Muscle layer of colon (tissue), 2 donors: ENCODE results near the gene SOX1.

ENCODE experiments used
- H3K27ac ChIP-seq: one replicate; pipeline ENCODE4 v1.7.0; 2013; ENCODE audit warnings: low read depth, mild to moderate bottlenecking, low read length, moderate library complexity
- H3K27me3 ChIP-seq, 2 donors: one replicate each; pipeline ENCODE4 v1.7.0; 2013; ENCODE audit warnings: low read length in 2 of 2, mild to moderate bottlenecking in 2 of 2; ENCODE audit not compliant: insufficient read depth in 2 of 2, control insufficient read depth in 1 of 2
- H3K36me3 ChIP-seq: one replicate; pipeline ENCODE4 v1.7.0; 2013; ENCODE audit warnings: mild to moderate bottlenecking, low read length; ENCODE audit not compliant: insufficient read depth
- H3K4me1 ChIP-seq: one replicate; pipeline ENCODE4 v1.7.0; 2013; ENCODE audit warnings: mild to moderate bottlenecking, low read length; ENCODE audit not compliant: insufficient read depth
- H3K4me3 ChIP-seq, 2 donors: one replicate each; pipeline ENCODE4 v1.7.0; 2013; ENCODE audit warnings: low read length in 2 of 2, low read depth in 1 of 2, mild to moderate bottlenecking in 1 of 2, moderate library complexity in 1 of 2
- H3K9ac ChIP-seq: one replicate; pipeline ENCODE4 v1.7.0; 2013; ENCODE audit warnings: low read length
- H3K9me3 ChIP-seq: one replicate; pipeline ENCODE4 v1.7.0; 2013; ENCODE audit warnings: mild to moderate bottlenecking, low read length
- donor health status: abdominal sarcoma.
- donor health status: Adenocarcinoma of cecum.

SOX1 gene

DNA sequence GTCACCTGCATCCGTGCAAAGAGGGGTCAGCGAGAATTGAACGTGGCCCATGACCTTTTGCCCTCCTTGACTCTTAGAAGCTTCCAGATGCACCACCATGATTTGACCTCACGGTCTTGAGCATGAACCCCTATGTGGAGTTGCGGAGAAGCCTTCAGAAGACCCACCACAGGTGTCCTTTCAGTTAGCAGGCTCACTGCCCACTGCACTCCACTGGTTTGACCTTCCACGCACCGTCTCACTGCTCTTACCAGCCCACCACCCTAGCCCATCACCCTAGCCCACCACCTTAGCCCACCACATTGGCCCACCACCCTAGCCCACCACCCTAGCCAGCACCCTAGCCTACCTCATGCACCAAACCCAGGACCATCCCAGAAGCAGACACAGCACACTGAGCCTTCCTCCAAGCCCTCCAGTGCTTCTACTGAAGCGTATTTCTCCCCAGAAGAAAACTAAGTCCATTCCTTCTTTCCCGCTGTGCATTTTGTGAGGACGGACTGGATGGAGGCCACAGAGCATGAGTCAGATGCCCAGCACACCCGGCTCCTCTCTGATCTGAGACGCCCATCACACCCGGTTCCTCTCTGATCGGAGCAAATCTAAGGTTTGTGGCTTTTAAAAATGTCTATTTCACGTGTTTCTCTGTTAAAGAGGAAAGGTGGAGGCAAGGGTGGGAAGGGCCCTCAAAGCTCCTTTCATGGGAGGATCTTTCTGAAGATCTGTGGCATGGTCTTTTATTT lies 45.8 kb downstream of the SOX1 start:
- no peaks in the 10 kb centered on the region for H3K4me1 ChIP-seq
- no peak overlapping the region for H3K4me3 ChIP-seq
- no peaks in the 10 kb centered on the region for H3K36me3 ChIP-seq
- no peaks in the 10 kb centered on the region for H3K9me3 ChIP-seq
- H3K27me3 ChIP-seq = peaks cover 11% of the 10 kb centered on the region in 2 donors
- no peak overlapping the region for H3K9ac ChIP-seq
- no peak overlapping the region for H3K27ac ChIP-seq

GRCh38 chr13:112113348-112113747 lies 46.4 kb downstream of the SOX1 start:
- no peaks in the 10 kb centered on the region for H3K4me1 ChIP-seq
- no peak overlapping the region for H3K9ac ChIP-seq
- H3K36me3 ChIP-seq = no peaks in the 10 kb centered on the region
- H3K27ac ChIP-seq = no peak overlapping the region
- no peaks in the 10 kb centered on the region for H3K9me3 ChIP-seq
- peaks cover 7 to 8% of the 10 kb centered on the region in 2 donors for H3K27me3 ChIP-seq
- no peak overlapping the region for H3K4me3 ChIP-seq

DNA sequence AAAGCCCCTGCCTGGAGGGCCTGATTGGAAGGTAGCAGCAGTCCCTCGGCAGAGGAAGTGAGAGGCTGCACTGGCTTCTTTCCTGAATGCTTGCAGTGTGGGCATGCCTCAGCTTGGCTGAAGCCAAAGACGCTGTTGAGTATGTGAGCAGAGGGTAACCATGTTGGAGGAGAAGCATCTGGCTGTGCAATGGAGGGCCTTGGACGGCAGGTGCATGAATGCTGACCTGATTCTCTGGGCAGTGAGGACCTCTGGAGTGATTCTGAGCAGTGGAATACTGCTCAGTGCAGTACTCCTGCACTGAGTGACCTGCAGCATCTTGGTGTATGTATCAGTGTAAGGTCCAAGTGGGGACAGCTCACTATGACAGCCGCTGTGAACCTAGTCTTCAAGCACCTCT lies 46.9 kb downstream of the SOX1 start:
- Histone ChIP-seq H3K4me3 (no peak overlapping the region), H3K9ac (no peak overlapping the region), H3K9me3 (no peaks in the 10 kb centered on the region), H3K27ac (no peak overlapping the region), H3K27me3 (peaks cover 3 to 11% of the 10 kb centered on the region in 2 donors), H3K36me3 (no peaks in the 10 kb centered on the region), H3K4me1 (no peaks in the 10 kb centered on the region)

- H3K9ac ChIP-seq = no peak overlapping the region
- H3K36me3 ChIP-seq = no peaks in the 10 kb centered on the region
- no peak overlapping the region for H3K27ac ChIP-seq
- H3K9me3 ChIP-seq = no peaks in the 10 kb centered on the region
- H3K27me3 ChIP-seq = peaks cover 0 to 7% of the 10 kb centered on the region in 2 donors
- no peak overlapping the region for H3K4me3 ChIP-seq
- no peaks in the 10 kb centered on the region for H3K4me1 ChIP-seq
Measured at GRCh38 chr13:112114391-112114790, 47.4 kb downstream of the SOX1 start.

GRCh38 chr13:112115403-112116091 lies 48.6 kb downstream of the SOX1 start:
- Histone ChIP-seq H3K9me3 (no peaks in the 10 kb centered on the region), H3K9ac (no peak overlapping the region), H3K27ac (no peak overlapping the region), H3K27me3 (peaks cover 0 to 14% of the 10 kb centered on the region in 2 donors), H3K4me1 (no peaks in the 10 kb centered on the region), H3K4me3 (no peak overlapping the region), H3K36me3 (no peaks in the 10 kb centered on the region)

DNA sequence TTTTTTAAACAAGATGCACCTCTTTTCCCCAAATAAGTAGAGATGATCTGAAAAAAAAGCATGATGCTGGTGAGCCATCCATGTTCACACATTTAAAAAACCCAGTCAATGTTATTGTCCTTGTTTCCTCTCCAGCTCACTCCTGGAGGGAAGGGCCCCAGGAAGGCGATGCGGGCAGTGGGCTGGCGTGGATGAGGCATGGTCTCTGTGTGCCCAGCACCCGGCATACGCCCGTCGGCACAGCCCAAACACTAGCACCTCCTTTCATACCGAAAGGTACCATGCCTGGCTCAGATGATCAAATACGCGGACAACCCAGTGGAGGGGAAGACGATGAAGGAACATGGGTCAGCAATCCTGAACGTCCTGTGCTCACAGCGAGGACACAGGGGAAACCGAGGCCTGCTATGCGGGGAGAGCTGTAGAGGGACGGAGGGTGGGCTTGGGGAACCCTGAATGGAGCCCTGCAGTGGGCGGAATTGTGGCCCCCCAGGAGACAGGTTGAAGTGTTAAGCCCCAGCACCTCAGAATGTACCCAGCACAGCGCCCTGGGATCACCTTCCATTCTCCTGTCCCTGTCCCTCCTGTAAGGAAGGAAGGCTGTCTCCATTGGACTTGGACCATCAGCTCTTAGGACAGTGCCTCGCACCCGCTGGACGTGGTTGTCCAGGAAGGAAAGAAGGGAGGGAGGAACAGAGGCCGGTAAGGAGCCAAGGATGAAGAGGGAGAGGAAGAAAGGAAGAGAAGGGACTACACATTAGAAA lies 49.4 kb downstream of the SOX1 start:
- peaks cover 0 to 14% of the 10 kb centered on the region in 2 donors for H3K27me3 ChIP-seq
- H3K9ac ChIP-seq = no peak overlapping the region
- H3K4me3 ChIP-seq = no peak overlapping the region
- no peaks in the 10 kb centered on the region for H3K9me3 ChIP-seq
- H3K36me3 ChIP-seq = no peaks in the 10 kb centered on the region
- H3K4me1 ChIP-seq = no peaks in the 10 kb centered on the region
- H3K27ac ChIP-seq = no peak overlapping the region

DNA sequence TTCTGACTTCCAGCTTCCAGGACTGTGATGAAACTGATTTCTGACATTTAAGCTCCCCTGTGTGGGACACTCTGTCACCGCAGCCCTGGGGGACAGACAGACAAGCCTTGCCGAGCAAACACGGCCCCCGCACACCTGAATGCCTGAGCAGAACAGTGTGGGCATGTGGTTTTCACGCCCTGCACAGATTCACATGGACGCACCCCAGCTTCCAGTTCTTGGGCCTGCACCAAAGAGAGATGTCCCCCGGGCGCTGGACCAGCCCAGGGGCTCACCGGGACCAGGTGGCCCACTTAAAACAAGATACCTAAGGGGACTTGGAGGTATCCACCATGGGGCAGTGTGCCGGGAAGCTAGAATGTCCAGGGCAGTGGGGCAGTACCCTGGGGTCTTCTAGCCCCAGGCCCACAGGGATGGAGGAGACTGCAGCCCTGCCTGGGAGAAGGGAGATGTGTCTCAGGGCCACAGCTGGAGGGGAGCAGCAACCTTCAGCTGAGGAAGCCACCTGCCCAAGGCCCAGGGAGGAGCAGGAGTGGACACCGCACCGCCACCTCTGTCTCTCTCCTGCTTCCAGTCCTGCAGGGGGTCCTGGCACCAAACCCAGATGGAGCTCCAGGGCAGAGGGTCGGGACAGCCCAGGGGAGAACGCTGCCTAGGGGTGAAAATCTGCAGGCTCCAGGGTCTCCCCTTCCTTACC lies 50.5 kb downstream of the SOX1 start:
- Histone ChIP-seq H3K9me3 (no peaks in the 10 kb centered on the region), H3K27ac (no peak overlapping the region), H3K4me3 (no peak overlapping the region), H3K27me3 (peaks cover 0 to 14% of the 10 kb centered on the region in 2 donors), H3K4me1 (no peaks in the 10 kb centered on the region), H3K9ac (no peak overlapping the region), H3K36me3 (no peaks in the 10 kb centered on the region)

DNA sequence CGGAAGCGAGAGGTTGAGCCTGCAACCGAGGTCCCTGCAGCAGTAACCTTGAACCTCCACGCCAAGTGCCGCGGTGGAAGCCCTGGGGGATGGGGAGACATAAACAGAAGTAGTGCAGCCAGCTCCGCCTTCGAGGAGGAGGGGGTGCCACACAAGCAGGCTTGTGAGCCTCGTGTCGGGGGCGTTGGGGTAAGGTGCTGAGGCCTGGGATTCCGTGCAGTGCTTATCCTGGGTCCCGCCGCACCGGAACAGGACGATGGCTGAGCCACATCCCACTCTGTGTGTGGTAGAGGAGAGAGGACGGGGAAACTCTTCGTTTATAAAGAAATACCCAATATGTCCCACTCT lies 51.0 kb downstream of the SOX1 start:
- Histone ChIP-seq H3K9ac (no peak overlapping the region), H3K4me3 (no peak overlapping the region), H3K9me3 (no peaks in the 10 kb centered on the region), H3K27me3 (peaks cover 0 to 14% of the 10 kb centered on the region in 2 donors), H3K27ac (no peak overlapping the region), H3K4me1 (no peaks in the 10 kb centered on the region), H3K36me3 (no peaks in the 10 kb centered on the region)

DNA sequence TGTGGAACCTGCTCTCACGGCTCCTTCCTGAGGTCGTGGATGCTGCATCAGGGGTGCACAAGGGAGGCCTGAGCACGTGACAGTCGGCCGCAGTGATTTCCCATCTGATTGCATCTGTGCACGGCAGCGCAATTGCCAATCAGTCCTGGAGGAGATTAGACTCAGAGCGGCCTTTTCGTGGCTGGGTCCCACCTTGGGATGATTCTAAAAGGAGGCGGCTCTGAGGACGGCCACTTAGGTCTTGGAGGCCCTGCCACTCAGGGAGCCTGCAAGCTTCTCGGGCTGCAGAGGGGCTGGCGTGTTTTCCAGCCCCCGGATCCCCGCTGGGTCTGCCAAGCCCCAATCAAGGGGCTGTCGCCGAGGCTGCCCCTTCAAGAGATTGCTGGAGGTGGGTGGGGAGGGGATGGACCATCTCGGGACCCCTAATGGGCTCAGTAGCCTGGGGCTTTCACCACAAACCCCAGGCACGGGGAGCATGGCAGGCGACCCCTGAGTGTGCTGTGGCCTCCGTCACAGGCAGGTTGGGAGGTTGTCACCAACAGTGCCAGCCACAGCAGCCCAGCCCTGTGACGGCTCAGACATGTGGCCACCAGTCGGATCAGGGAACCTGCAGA lies 51.6 kb downstream of the SOX1 start:
- H3K9me3 ChIP-seq = no peaks in the 10 kb centered on the region
- H3K36me3 ChIP-seq = no peaks in the 10 kb centered on the region
- H3K4me3 ChIP-seq = no peak overlapping the region
- H3K4me1 ChIP-seq = no peaks in the 10 kb centered on the region
- no peak overlapping the region for H3K27ac ChIP-seq
- no peak overlapping the region for H3K9ac ChIP-seq
- peaks cover 0 to 14% of the 10 kb centered on the region in 2 donors for H3K27me3 ChIP-seq

- H3K27me3 ChIP-seq = peaks cover 0 to 14% of the 10 kb centered on the region in 2 donors
- H3K9me3 ChIP-seq = no peaks in the 10 kb centered on the region
- no peaks in the 10 kb centered on the region for H3K4me1 ChIP-seq
- no peak overlapping the region for H3K9ac ChIP-seq
- no peak overlapping the region for H3K27ac ChIP-seq
- no peaks in the 10 kb centered on the region for H3K36me3 ChIP-seq
- no peak overlapping the region for H3K4me3 ChIP-seq
Measured at GRCh38 chr13:112119192-112120030, 52.5 kb downstream of the SOX1 start.
